CD4-positive, alpha-beta T cell treated with Interleukin-21 for 1 hour (primary cell): ENCODE measurements around the gene IL13.

Source experiments
- DNase-seq: peaks from one replicate; pipeline ENCODE4 v3.0.0-alpha.2; 2020

Gene IL13

DNA sequence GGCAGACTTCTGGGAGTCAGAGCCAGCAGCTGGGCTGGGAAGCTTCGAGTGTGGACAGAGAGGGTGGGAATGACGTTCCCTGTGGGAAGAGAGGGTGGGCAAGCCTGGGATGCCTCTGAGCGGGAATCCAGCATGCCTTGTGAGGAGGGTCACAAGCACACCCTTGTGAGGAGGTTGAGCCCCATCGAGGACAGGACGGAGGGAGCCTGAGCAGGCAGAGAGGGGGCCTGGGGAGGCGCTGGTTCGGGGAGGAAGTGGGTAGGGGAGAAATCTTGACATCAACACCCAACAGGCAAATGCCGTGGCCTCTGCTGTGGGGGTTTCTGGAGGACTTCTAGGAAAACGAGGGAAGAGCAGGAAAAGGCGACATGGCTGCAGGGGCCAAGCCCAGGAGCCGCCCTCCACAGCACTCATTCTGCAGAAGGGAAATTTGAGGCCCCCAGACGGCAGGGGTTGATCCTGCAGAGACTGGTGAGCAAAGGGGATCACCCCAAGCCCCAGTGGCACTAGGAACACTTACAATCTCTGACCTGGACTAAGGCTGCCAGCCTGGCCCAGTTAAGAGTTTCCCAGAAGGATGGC lies 1.1 kb upstream of the IL13 start:
- DNase-seq, result no peak

- DNase-seq, result no peak
Measured at GRCh38 chr5:132658381-132659302, 669 bp downstream of the IL13 start.

DNA sequence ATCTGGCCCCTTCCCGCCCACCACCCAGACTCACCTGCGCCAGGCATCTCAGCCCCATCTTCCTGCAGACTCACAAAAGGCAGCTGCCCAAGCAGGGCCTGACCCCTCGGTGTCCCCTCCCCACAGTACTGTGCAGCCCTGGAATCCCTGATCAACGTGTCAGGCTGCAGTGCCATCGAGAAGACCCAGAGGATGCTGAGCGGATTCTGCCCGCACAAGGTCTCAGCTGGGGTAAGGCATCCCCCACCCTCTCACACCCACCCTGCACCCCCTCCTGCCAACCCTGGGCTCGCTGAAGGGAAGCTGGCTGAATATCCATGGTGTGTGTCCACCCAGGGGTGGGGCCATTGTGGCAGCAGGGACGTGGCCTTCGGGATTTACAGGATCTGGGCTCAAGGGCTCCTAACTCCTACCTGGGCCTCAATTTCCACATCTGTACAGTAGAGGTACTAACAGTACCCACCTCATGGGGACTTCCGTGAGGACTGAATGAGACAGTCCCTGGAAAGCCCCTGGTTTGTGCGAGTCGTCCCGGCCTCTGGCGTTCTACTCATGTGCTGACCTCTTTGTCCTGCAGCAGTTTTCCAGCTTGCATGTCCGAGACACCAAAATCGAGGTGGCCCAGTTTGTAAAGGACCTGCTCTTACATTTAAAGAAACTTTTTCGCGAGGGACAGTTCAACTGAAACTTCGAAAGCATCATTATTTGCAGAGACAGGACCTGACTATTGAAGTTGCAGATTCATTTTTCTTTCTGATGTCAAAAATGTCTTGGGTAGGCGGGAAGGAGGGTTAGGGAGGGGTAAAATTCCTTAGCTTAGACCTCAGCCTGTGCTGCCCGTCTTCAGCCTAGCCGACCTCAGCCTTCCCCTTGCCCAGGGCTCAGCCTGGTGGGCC lies 1.9 kb downstream of the IL13 start:
- no peak for DNase-seq

DNA sequence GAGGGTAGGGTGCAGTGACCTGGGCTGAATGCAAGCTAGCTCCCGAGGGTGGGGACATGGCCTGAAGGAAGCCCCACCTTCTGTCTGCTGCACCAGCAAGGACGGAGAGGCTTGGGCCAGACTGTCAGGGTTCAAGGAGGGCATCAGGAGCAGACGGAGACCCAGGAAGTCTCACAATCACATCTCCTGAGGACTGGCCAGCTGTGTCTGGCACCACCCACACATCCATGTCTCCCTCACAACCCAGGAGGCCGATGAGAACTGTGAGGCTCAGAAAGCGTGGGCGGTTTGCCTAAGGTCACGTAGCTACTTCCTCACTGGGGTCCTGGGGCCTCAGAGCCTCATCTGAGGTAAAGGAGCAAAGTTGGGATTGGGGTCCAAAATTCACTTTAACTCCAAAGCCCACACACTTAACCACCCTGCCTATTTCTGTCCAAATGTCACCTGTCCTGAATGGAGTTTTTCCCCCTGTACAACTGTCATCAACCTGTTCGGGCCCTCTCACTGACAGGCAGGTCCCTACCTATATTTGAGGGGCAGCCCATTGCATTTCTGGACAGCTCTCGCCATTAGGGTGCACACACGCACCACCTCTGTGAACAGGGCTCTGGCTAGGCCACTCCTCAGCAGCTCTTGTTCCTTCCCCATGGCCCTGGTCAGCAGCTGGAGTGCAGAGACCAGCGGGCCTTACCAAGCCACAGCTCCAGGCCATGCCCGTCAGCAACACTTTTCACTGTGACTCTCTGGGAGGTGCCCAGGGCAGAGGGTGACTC lies 3.4 kb downstream of the IL13 start:
- DNase-seq, result no peak

GRCh38 chr5:132662004-132662401 lies 4.0 kb downstream of the IL13 start:
- DNase-seq, result no peak

GRCh38 chr5:132662925-132663770 lies 5.2 kb downstream of the IL13 start:
- peak; percentile 54 for DNase-seq

GRCh38 chr5:132663771-132664695 lies 6.1 kb downstream of the IL13 start:
- DNase-seq, result peak; percentile 56

DNA sequence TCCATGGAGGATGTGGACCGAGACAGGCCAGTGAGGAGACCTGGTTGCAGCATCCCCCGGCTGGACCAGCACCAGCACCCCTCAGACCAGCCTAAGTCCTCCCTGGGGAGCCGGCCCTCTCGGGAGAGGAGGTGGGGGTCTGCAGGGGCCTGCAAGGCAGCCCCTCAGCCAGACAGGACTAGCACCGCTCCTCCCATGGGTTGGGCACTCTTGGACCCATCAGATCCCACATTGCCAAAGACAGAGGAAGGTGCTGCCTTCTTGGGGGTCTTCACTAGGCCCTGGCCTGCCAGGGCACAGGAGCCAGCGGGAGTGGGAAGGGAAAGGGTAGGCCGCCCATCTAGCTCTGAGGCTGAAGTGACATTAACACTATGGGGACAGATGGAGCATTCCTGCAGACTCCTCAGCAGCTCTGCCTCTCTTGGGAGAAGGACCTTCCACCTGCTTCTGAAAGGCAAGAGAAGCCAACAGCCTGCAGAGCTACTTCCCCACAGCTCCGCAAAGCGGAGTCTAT lies 6.8 kb downstream of the IL13 start:
- no peak for DNase-seq

DNA sequence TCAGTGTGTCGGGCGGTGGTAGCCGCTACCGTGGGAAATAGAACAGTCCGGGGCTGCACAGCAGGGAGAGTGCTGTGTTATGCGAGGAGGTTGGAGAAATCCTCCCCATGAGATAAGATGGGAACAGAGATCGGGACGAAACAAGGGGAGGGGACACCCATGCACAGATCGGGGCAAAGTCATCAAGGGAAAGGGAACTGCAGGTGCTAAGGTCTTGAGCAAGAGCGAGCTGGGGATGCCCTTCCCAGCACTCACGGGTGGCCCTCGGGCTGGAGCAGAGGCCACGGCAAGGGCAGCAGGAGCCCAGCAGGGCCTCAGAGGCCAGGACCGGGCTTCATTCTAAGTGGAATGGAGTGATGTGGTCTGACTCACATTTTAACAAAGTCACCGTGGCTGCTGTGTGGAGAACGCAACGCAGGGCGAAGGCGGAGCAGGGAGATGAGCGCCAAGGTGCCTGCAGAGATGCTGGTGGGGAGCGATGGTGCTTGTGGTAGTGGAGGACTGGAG lies 7.7 kb downstream of the IL13 start:
- DNase-seq, result no peak

DNA sequence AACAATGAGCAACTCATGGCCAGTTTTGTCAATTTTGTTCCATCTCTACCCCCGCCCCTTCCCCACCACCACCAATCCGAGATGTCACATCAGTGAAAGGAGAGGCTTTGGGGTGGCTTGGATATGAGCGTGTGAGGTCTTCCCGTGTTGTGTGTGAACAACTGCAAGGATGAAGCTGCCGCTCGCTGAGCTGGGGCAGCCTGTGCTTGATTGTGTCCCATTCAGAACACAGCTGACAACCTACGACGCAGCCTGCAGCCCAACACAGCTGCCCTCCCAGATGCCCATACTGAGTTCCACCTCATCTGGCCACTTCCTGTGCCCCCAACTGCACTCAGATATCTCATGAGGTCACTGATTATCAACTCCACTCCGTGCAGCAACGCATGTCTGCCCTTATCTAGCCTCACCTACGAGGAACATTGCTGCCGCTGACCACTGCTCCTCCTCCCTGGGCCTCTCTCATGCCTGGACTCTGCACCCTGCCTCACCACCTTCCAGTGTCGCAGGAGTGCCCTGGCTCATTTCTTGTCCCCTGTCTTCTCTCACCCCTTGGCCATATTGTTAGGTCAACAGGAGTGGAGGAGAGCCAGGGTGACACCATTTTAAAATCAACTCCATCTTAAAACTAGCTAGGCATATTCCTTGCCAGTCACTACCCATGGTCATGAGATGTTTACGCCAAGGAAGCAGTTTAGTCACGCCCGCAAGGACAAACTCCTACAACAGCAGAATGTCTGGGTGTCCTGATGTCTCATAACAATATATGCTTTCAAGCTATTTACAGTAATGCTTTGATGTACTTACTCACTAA lies 8.5 kb downstream of the IL13 start:
- no peak for DNase-seq

DNA sequence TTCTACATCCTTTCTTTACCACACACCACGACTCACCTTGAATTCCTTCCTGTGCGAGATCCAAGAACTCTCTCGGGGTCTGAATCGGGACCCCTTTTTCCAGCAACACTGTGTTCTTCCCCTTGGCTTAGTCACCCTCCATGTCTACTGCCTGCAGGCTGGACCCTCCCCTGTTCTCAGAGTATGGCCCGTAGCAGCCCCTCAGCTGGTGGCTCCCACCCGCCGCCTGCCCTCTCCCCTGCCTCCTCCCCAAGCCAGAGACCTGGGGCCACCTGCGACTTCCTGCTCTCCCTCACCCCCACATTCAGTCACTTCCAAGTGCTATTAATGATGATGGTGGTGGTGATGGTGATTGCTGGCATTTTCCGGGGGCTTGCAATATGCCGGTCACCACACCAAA lies 9.3 kb downstream of the IL13 start:
- DNase-seq, result no peak

- no peak for DNase-seq
Measured at GRCh38 chr5:132667761-132668705, 10.1 kb downstream of the IL13 start.

GRCh38 chr5:132668706-132669454 lies 10.9 kb downstream of the IL13 start:
- DNase-seq, result no peak

- no peak for DNase-seq
Measured at GRCh38 chr5:132669455-132669820, 11.5 kb downstream of the IL13 start.

GRCh38 chr5:132669966-132670882 lies 12.3 kb downstream of the IL13 start:
- no peak for DNase-seq

DNA sequence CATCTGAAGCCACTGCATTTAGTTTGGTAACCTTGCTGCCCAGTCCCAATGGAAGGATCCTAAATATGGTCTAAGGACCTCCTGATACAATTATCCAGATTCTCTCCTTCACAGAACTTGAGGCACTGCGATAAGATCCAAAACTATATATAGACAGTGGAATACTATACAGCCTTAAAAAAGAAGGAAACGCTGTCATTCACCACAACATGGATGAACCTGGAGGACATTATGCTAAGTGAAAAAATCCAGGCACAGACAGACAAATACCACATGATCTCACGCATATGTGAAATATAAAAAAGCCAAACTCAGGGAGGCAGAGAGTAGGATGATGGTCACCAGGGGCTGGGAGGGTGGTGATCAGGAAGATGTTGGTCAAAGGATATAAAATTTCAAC lies 13.0 kb downstream of the IL13 start:
- DNase-seq, result no peak
